WTC11 (cell line): ENCODE results near the gene OCA2.

ENCODE experiments used
- ATF3 ChIP-seq: sonication (generic); formaldehyde crosslinking; conservative IDR thresholded peaks from 2 replicates; pipeline ENCODE4 v1.8.1; 2022; ENCODE audit warnings: mild to moderate bottlenecking, missing genetic modification reagents
- CBFB ChIP-seq: sonication (generic); formaldehyde crosslinking; IDR thresholded peaks from 2 replicates; pipeline ENCODE4 v1.8.1; 2022; ENCODE audit warnings: mild to moderate bottlenecking, low read depth, missing genetic modification reagents
- FOXP1 ChIP-seq: sonication (generic); formaldehyde crosslinking; IDR thresholded peaks from 2 replicates; pipeline ENCODE4 v1.8.0; 2022; ENCODE audit warnings: missing genetic modification reagents, mild to moderate bottlenecking, moderate library complexity, borderline replicate concordance
- NR2C2 ChIP-seq: sonication (generic); formaldehyde crosslinking; IDR thresholded peaks from 2 replicates; pipeline ENCODE4 v1.8.0; 2022; ENCODE audit warnings: mild to moderate bottlenecking, missing genetic modification reagents
- USF2 ChIP-seq: sonication (generic); formaldehyde crosslinking; IDR thresholded peaks from 2 replicates; pipeline ENCODE4 v1.8.1; 2023; ENCODE audit warnings: mild to moderate bottlenecking, missing genetic modification reagents, moderate library complexity
- ZBTB21 ChIP-seq: sonication (generic); formaldehyde crosslinking; IDR thresholded peaks from 2 replicates; pipeline ENCODE4 v1.8.1; 2023; ENCODE audit warnings: mild to moderate bottlenecking, missing genetic modification reagents, borderline replicate concordance
- ZNF219 ChIP-seq: sonication (generic); formaldehyde crosslinking; IDR thresholded peaks from 2 replicates; pipeline ENCODE4 v1.8.0; 2023; ENCODE audit warnings: missing genetic modification reagents, mild to moderate bottlenecking, borderline replicate concordance
- ZNF423 ChIP-seq: fragments of 250-450 bp; sonication (Bioruptor Pico); IDR thresholded peaks from 2 replicates; pipeline ENCODE4 v2.1.2; 2022; ENCODE audit warnings: mild to moderate bottlenecking, moderate library complexity
- TF ChIP-seq, protein P1 (sequence below): sonication (generic); formaldehyde crosslinking; IDR thresholded peaks from 2 replicates; pipeline ENCODE4 v1.8.1; 2022; ENCODE audit warnings: missing genetic modification reagents, borderline replicate concordance
- TF ChIP-seq, protein P2 (sequence below): fragments of 200-600 bp; IDR thresholded peaks from 2 replicates; pipeline ENCODE4 v1.8.0; 2022; ENCODE audit warnings: antibody characterized with exemption
- TF ChIP-seq, protein P3 (sequence below): sonication (generic); formaldehyde crosslinking; IDR thresholded peaks from 2 replicates; pipeline ENCODE4 v1.8.0; 2022; ENCODE audit warnings: mild to moderate bottlenecking, missing genetic modification reagents
- TF ChIP-seq, protein P4 (sequence below): sonication (generic); formaldehyde crosslinking; IDR thresholded peaks from 2 replicates; pipeline ENCODE4 v1.8.0; 2022; ENCODE audit warnings: mild to moderate bottlenecking, missing genetic modification reagents
- TF ChIP-seq, protein P5 (sequence below): sonication (generic); formaldehyde crosslinking; IDR thresholded peaks from 2 replicates; pipeline ENCODE4 v1.8.1; 2023; ENCODE audit warnings: mild to moderate bottlenecking, missing genetic modification reagents

DNA sequence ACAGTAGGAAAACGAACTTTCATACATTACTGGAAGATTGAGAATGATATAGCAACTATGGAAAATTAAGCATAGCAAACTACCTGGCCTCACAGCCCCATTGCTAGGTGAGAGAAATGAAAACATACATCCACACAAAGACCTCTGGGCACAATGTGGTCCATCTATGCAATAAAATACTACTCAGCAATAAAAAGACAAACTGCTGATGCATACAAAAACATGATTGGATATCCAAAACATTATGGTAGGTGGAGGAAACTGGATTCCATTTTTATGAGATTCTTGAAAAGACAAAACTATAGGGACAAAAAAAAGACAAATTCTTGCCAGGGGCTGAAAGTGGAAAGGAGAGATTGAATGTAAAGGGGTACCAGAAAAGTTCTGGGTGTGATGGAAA, 308.8 kb downstream of the OCA2 start:
- TF ChIP-seq ZNF423 (no peak), ZBTB21 (CRISPR knock-in tag) (no peak), USF2 (CRISPR knock-in tag) (no peak), ATF3 (CRISPR knock-in tag) (no peak), FOXP1 (CRISPR knock-in tag) (no peak), NR2C2 (CRISPR knock-in tag) (no peak), ZNF219 (CRISPR knock-in tag) (no peak), CBFB (CRISPR knock-in tag) (no peak)
- TF ChIP-seq, protein P1, sequence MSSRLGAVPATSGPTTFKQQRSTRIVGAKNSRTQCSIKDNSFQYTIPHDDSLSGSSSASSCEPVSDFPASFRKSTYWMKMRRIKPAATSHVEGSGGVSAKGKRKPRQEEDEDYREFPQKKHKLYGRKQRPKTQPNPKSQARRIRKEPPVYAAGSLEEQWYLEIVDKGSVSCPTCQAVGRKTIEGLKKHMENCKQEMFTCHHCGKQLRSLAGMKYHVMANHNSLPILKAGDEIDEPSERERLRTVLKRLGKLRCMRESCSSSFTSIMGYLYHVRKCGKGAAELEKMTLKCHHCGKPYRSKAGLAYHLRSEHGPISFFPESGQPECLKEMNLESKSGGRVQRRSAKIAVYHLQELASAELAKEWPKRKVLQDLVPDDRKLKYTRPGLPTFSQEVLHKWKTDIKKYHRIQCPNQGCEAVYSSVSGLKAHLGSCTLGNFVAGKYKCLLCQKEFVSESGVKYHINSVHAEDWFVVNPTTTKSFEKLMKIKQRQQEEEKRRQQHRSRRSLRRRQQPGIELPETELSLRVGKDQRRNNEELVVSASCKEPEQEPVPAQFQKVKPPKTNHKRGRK (CRISPR knock-in tag), result no peak
- TF ChIP-seq, protein P2, sequence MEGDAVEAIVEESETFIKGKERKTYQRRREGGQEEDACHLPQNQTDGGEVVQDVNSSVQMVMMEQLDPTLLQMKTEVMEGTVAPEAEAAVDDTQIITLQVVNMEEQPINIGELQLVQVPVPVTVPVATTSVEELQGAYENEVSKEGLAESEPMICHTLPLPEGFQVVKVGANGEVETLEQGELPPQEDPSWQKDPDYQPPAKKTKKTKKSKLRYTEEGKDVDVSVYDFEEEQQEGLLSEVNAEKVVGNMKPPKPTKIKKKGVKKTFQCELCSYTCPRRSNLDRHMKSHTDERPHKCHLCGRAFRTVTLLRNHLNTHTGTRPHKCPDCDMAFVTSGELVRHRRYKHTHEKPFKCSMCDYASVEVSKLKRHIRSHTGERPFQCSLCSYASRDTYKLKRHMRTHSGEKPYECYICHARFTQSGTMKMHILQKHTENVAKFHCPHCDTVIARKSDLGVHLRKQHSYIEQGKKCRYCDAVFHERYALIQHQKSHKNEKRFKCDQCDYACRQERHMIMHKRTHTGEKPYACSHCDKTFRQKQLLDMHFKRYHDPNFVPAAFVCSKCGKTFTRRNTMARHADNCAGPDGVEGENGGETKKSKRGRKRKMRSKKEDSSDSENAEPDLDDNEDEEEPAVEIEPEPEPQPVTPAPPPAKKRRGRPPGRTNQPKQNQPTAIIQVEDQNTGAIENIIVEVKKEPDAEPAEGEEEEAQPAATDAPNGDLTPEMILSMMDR, result no peak
- TF ChIP-seq, protein P3, sequence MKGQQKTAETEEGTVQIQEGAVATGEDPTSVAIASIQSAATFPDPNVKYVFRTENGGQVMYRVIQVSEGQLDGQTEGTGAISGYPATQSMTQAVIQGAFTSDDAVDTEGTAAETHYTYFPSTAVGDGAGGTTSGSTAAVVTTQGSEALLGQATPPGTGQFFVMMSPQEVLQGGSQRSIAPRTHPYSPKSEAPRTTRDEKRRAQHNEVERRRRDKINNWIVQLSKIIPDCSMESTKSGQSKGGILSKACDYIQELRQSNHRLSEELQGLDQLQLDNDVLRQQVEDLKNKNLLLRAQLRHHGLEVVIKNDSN (CRISPR knock-in tag), result no peak
- TF ChIP-seq, protein P4, sequence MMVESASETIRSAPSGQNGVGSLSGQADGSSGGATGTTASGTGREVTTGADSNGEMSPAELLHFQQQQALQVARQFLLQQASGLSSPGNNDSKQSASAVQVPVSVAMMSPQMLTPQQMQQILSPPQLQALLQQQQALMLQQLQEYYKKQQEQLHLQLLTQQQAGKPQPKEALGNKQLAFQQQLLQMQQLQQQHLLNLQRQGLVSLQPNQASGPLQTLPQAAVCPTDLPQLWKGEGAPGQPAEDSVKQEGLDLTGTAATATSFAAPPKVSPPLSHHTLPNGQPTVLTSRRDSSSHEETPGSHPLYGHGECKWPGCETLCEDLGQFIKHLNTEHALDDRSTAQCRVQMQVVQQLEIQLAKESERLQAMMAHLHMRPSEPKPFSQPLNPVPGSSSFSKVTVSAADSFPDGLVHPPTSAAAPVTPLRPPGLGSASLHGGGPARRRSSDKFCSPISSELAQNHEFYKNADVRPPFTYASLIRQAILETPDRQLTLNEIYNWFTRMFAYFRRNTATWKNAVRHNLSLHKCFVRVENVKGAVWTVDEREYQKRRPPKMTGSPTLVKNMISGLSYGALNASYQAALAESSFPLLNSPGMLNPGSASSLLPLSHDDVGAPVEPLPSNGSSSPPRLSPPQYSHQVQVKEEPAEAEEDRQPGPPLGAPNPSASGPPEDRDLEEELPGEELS (CRISPR knock-in tag), result no peak
- TF ChIP-seq, protein P5, sequence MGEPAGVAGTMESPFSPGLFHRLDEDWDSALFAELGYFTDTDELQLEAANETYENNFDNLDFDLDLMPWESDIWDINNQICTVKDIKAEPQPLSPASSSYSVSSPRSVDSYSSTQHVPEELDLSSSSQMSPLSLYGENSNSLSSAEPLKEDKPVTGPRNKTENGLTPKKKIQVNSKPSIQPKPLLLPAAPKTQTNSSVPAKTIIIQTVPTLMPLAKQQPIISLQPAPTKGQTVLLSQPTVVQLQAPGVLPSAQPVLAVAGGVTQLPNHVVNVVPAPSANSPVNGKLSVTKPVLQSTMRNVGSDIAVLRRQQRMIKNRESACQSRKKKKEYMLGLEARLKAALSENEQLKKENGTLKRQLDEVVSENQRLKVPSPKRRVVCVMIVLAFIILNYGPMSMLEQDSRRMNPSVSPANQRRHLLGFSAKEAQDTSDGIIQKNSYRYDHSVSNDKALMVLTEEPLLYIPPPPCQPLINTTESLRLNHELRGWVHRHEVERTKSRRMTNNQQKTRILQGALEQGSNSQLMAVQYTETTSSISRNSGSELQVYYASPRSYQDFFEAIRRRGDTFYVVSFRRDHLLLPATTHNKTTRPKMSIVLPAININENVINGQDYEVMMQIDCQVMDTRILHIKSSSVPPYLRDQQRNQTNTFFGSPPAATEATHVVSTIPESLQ (CRISPR knock-in tag), result no peak
